ENCODE measurements around the gene AMPD1. TPM values are rescaled to one million over a fixed set of nuclear protein-coding genes. Genes with fewer than 3 reads are reported as not detected.

Gene AMPD1
- total RNA-seq, 4 donors from 2014 or later: 0.82 to 3.2 (median 1.9) TPM; not detected in 1

GRCh38 chr1:114735479-114735878, 40.1 kb upstream of the AMPD1 start:
- peaks cover 0 to 76% (median 29%) of the 10 kb centered on the region in 4 donors for H3K36me3 ChIP-seq
- no peak overlapping the region for H3K27ac ChIP-seq
- intact Hi-C loops (cut with DNase I; ENCODE audit: low total_unique reads): no loop called here
- H3K4me3 ChIP-seq: no peak overlapping the region
- in situ Hi-C loops (cut with MboI; ENCODE audit: low pct_ligation_motif_present in 1 of 4, low pct_unique_long_range_greater_than_20kb in 1 of 4, low sequenced_read_pairs in 3 of 4): no loop called here
- WGBS, 2 donors (ENCODE audit: low coverage in 1 of 2): 88 to 97% methylated on average over 1 of the region's 1 CpG
- H3K27me3 ChIP-seq: no peaks in the 10 kb centered on the region
- H3K4me1 ChIP-seq: peaks cover 0 to 29% (median 1%) of the 10 kb centered on the region in 4 donors
- TF ChIP-seq POLR2A (IDR thresholded peaks at IDR 0.05): no peak
- no peak for TF ChIP-seq EP300 (IDR thresholded peaks at IDR 0.05; ENCODE audit: low read depth)
- TF ChIP-seq POLR2AphosphoS5 (IDR thresholded peaks at IDR 0.05): no peak
- TF ChIP-seq CTCF (IDR thresholded peaks at IDR 0.05): no peak
- no peaks in the 10 kb centered on the region for H3K9me3 ChIP-seq
- DNase-seq: no peak

DNA sequence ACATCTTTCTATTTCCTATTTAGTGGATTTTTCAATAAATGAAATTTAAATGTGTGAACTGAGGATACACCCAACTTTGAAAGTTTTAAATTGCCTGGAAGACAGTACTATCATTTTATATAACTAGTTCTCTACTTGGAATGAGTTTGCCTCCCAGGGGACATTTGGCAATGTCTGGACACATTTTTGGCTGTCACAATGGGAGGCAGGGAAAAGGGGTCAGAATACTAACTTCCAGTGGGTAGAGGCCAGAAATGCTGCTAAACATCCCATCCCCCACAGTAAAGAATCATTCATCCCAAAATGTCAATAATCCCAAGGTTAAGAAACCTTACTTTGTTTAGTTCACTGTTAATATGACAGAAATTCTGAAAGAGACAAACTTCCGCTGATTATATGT, 34.4 kb upstream of the AMPD1 start:
- peaks cover 0 to 89% (median 40%) of the 10 kb centered on the region in 4 donors for H3K36me3 ChIP-seq

GRCh38 chr1:114728553-114728952, 33.2 kb upstream of the AMPD1 start:
- WGBS, 2 donors (ENCODE audit: low coverage in 1 of 2): 90 to 94% methylated on average over 2 of the region's 2 CpGs
- peaks cover 0 to 88% (median 40%) of the 10 kb centered on the region in 4 donors for H3K36me3 ChIP-seq
- in situ Hi-C loops (cut with MboI; ENCODE audit: low pct_ligation_motif_present in 1 of 4, low pct_unique_long_range_greater_than_20kb in 1 of 4, low sequenced_read_pairs in 3 of 4): no loop called here

More for the DNA sequence above, 34.4 kb upstream of the AMPD1 start:
- no peaks in the 10 kb centered on the region for H3K9me3 ChIP-seq
- 90 to 96% methylated on average over 1 of the region's 1 CpG for WGBS, 2 donors (ENCODE audit: low coverage in 1 of 2)
- H3K4me3 ChIP-seq: no peak overlapping the region
- TF ChIP-seq EP300 (IDR thresholded peaks at IDR 0.05; ENCODE audit: low read depth) (no peak), POLR2A (IDR thresholded peaks at IDR 0.05) (no peak), POLR2AphosphoS5 (IDR thresholded peaks at IDR 0.05) (no peak), CTCF (IDR thresholded peaks at IDR 0.05) (no peak)
- H3K27me3 ChIP-seq: no peaks in the 10 kb centered on the region
- in situ Hi-C loops (cut with MboI; ENCODE audit: low pct_ligation_motif_present in 1 of 4, low pct_unique_long_range_greater_than_20kb in 1 of 4, low sequenced_read_pairs in 3 of 4): no loop called here
- intact Hi-C loops (cut with DNase I; ENCODE audit: low total_unique reads): loop anchor here (5.0 kb wide), 1 partner anchor 468 kb away; no protein-coding TSS in a partner anchor
- no peak for DNase-seq
- H3K27ac ChIP-seq: no peak overlapping the region
- peaks cover 0 to 4% (median 0%) of the 10 kb centered on the region in 4 donors for H3K4me1 ChIP-seq

DNA sequence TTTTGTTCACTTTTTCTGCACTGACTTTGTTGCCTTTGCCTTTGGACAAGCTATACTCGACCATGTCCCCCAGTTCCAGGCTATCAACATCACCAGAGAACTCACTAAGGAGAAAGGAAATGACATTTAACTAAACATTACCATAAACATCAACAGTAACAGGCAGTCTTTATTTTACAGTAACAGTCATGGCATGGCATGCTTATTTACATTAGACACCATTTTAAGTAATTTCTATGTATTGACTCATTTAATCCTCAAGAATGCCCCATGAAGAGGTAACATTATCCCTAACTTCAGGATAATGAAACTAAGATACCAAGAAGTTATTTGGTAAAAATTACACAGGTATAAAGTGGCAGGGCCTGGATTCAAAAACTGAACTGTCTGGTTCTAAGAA, 29.9 kb upstream of the AMPD1 start:
- no peak for TF ChIP-seq POLR2A (IDR thresholded peaks at IDR 0.05)
- TF ChIP-seq CTCF (IDR thresholded peaks at IDR 0.05): no peak
- TF ChIP-seq POLR2AphosphoS5 (IDR thresholded peaks at IDR 0.05): no peak
- no peak for TF ChIP-seq EP300 (IDR thresholded peaks at IDR 0.05; ENCODE audit: low read depth)
- no peak for DNase-seq
- 88 to 92% methylated on average over 1 of the region's 1 CpG for WGBS, 2 donors (ENCODE audit: low coverage in 1 of 2)
- intact Hi-C loops (cut with DNase I; ENCODE audit: low total_unique reads): no loop called here
- Histone ChIP-seq H3K36me3 (peaks cover 0 to 85% (median 39%) of the 10 kb centered on the region in 4 donors), H3K4me1 (peaks cover 0 to 3% (median 0%) of the 10 kb centered on the region in 4 donors), H3K27ac (no peak overlapping the region), H3K4me3 (no peak overlapping the region), H3K9me3 (no peaks in the 10 kb centered on the region), H3K27me3 (no peaks in the 10 kb centered on the region)
- in situ Hi-C loops (cut with MboI; ENCODE audit: low pct_ligation_motif_present in 1 of 4, low pct_unique_long_range_greater_than_20kb in 1 of 4, low sequenced_read_pairs in 3 of 4): no loop called here

More at GRCh38 chr1:114728553-114728952, 33.2 kb upstream of the AMPD1 start:
- TF ChIP-seq POLR2AphosphoS5 (IDR thresholded peaks at IDR 0.05) (no peak), EP300 (IDR thresholded peaks at IDR 0.05; ENCODE audit: low read depth) (no peak), POLR2A (IDR thresholded peaks at IDR 0.05) (no peak), CTCF (IDR thresholded peaks at IDR 0.05) (no peak)
- DNase-seq: no peak
- intact Hi-C loops (cut with DNase I; ENCODE audit: low total_unique reads): no loop called here
- Histone ChIP-seq H3K27ac (no peak overlapping the region), H3K27me3 (no peaks in the 10 kb centered on the region), H3K4me1 (peaks cover 0 to 3% (median 0%) of the 10 kb centered on the region in 4 donors), H3K9me3 (no peaks in the 10 kb centered on the region), H3K4me3 (no peak overlapping the region)

All from transverse colon (tissue), 4 donors.